H9 (cell line): ENCODE measurements around the gene DLG1. TPM values are rescaled to one million over a fixed set of nuclear protein-coding genes. Genes with fewer than 3 reads are reported as not detected.

ENCODE experiments used
- DNase-seq: peaks from one replicate; pipeline ENCODE4 v3.0.0-alpha.2; 2017
- H2AFZ ChIP-seq: one replicate; pipeline ENCODE4 v1.6.1; 2013; ENCODE audit warnings: mild to moderate bottlenecking, low read length, control low read depth, moderate library complexity
- H2AK5ac ChIP-seq: 2 replicates; pipeline ENCODE4 v1.6.1; 2013; ENCODE audit warnings: low read length, control low read depth, mixed read lengths; ENCODE audit not compliant: insufficient read length
- H2BK120ac ChIP-seq: one replicate; pipeline ENCODE4 v1.6.1; 2013; ENCODE audit warnings: low read depth, mild to moderate bottlenecking, low read length, control low read depth, inconsistent platforms; ENCODE audit not compliant: poor library complexity, severe bottlenecking
- H2BK12ac ChIP-seq: 2 replicates; pipeline ENCODE4 v1.6.1; 2013; ENCODE audit warnings: low read length, control low read depth, mixed read lengths, low read depth; ENCODE audit not compliant: insufficient read length
- H2BK15ac ChIP-seq: 2 replicates; pipeline ENCODE4 v1.6.1; 2013; ENCODE audit warnings: low read depth, low read length, control low read depth
- H2BK20ac ChIP-seq: one replicate; pipeline ENCODE4 v1.6.1; 2013; ENCODE audit warnings: low read depth, mild to moderate bottlenecking, low read length, control low read depth, inconsistent platforms; ENCODE audit not compliant: poor library complexity, severe bottlenecking
- H2BK5ac ChIP-seq: 2 replicates; pipeline ENCODE4 v1.6.1; 2013; ENCODE audit warnings: low read length, control low read depth, mixed read lengths; ENCODE audit not compliant: insufficient read length
- H3K14ac ChIP-seq: 2 replicates; pipeline ENCODE4 v1.6.1; 2013; ENCODE audit warnings: low read length, control low read depth; ENCODE audit not compliant: insufficient read depth
- H3K18ac ChIP-seq: 2 replicates; pipeline ENCODE4 v1.6.1; 2013; ENCODE audit warnings: low read depth, mild to moderate bottlenecking, mixed read lengths, low read length, control low read depth; ENCODE audit not compliant: insufficient read length
- H3K23ac ChIP-seq: 2 replicates; pipeline ENCODE4 v1.6.1; 2013; ENCODE audit warnings: low read length, control low read depth, mixed read lengths, low read depth; ENCODE audit not compliant: insufficient read length
- H3K23me2 ChIP-seq: 2 replicates; pipeline ENCODE4 v1.6.1; 2013; ENCODE audit warnings: low read depth, mild to moderate bottlenecking, mixed read lengths, low read length, control low read depth; ENCODE audit not compliant: insufficient read length, poor library complexity, severe bottlenecking
- H3K27ac ChIP-seq: 2 replicates; pipeline ENCODE4 v1.5.1; 2013; ENCODE audit warnings: low read length, control low read depth, mixed read lengths, low read depth; ENCODE audit not compliant: insufficient read length
- H3K27me3 ChIP-seq: 2 replicates; pipeline ENCODE4 v1.6.1; 2013; ENCODE audit warnings: low read length, control low read depth, inconsistent platforms; ENCODE audit not compliant: insufficient read depth
- H3K4ac ChIP-seq: 2 replicates; pipeline ENCODE4 v1.6.1; 2013; ENCODE audit warnings: low read depth, mild to moderate bottlenecking, control low read depth, inconsistent platforms, low read length, moderate library complexity
- H3K4me1 ChIP-seq: 2 replicates; pipeline ENCODE4 v1.6.1; 2013; ENCODE audit warnings: low read length, control low read depth, inconsistent platforms; ENCODE audit not compliant: insufficient read depth
- H3K4me2 ChIP-seq: 2 replicates; pipeline ENCODE4 v1.6.1; 2013; ENCODE audit warnings: low read length, control low read depth, mixed read lengths; ENCODE audit not compliant: insufficient read length, insufficient read depth
- H3K56ac ChIP-seq: 2 replicates; pipeline ENCODE4 v1.6.1; 2013; ENCODE audit warnings: low read depth, mild to moderate bottlenecking, mixed read lengths, low read length, control low read depth; ENCODE audit not compliant: insufficient read length
- H3K79me1 ChIP-seq: 2 replicates; pipeline ENCODE4 v1.6.1; 2013; ENCODE audit warnings: low read depth, mild to moderate bottlenecking, moderate library complexity, low read length, control low read depth, inconsistent platforms; ENCODE audit not compliant: insufficient read depth, poor library complexity, severe bottlenecking
- H3K79me2 ChIP-seq: 2 replicates; pipeline ENCODE4 v1.6.1; 2013; ENCODE audit warnings: low read length, control low read depth, inconsistent platforms; ENCODE audit not compliant: insufficient read depth
- H3K9ac ChIP-seq: 2 replicates; pipeline ENCODE4 v1.6.1; 2013; ENCODE audit warnings: low read length, control low read depth, mixed read lengths; ENCODE audit not compliant: insufficient read length; ENCODE audit errors: extremely low read depth
- H3K9me3 ChIP-seq: one replicate; pipeline ENCODE4 v1.6.1; 2013; ENCODE audit warnings: low read depth, low read length, inconsistent platforms; ENCODE audit not compliant: control insufficient read depth
- H3T11ph ChIP-seq: one replicate; pipeline ENCODE4 v1.6.1; 2013; ENCODE audit warnings: mild to moderate bottlenecking, low read length, control low read depth, inconsistent platforms
- H4K20me1 ChIP-seq: one replicate; pipeline ENCODE4 v1.6.1; 2013; ENCODE audit not compliant: control insufficient read depth, insufficient read length, insufficient read depth
- H4K5ac ChIP-seq: 2 replicates; pipeline ENCODE4 v1.6.1; 2013; ENCODE audit warnings: low read depth, mild to moderate bottlenecking, mixed read lengths, low read length, control low read depth; ENCODE audit not compliant: insufficient read length
- H4K8ac ChIP-seq: replicated peaks from 2 replicates; pipeline ENCODE4 v1.6.1; 2013; ENCODE audit warnings: low read length, control low read depth, mixed read lengths, low read depth; ENCODE audit not compliant: insufficient read length
- H4K91ac ChIP-seq: 2 replicates; pipeline ENCODE4 v1.6.1; 2013; ENCODE audit warnings: low read depth, mild to moderate bottlenecking, moderate library complexity, mixed read lengths, low read length, control low read depth; ENCODE audit not compliant: insufficient read length
- H3K27ac Mint-ChIP-seq, 3 experiments: 2 replicates in 2 of 3; 3 replicates in 1 of 3; pipeline ENCODE4 v1.8.0; 2020 to 2021; ENCODE audit warnings: mixed read lengths in 3 of 3, mild to moderate bottlenecking in 1 of 3, moderate library complexity in 1 of 3
- H3K27me3 Mint-ChIP-seq: 2 replicates; pipeline ENCODE4 v1.8.0; 2021; ENCODE audit warnings: low read depth, mild to moderate bottlenecking, moderate library complexity, mixed read lengths
- H3K36me3 Mint-ChIP-seq, 3 experiments: 2 replicates in 2 of 3; 3 replicates in 1 of 3; pipeline ENCODE4 v1.8.0; 2020 to 2021; ENCODE audit warnings: low read depth in 3 of 3, mixed read lengths in 3 of 3; ENCODE audit not compliant: insufficient read depth in 1 of 3
- H3K4me1 Mint-ChIP-seq, 2 experiments: 2 replicates each; pipeline ENCODE4 v1.8.0; 2020; ENCODE audit warnings: mixed read lengths in 2 of 2
- H3K4me3 Mint-ChIP-seq, 2 experiments: 2 replicates in 1 of 2; 3 replicates in 1 of 2; pipeline ENCODE4 v1.8.0; 2020 to 2021; ENCODE audit warnings: mild to moderate bottlenecking in 2 of 2, mixed read lengths in 2 of 2, moderate library complexity in 1 of 2
- H3K9me3 Mint-ChIP-seq, 2 experiments: 2 replicates in 1 of 2; 3 replicates in 1 of 2; pipeline ENCODE4 v1.8.0; 2020; ENCODE audit warnings: mild to moderate bottlenecking in 2 of 2, mixed read lengths in 2 of 2, moderate library complexity in 1 of 2
- CTCF ChIP-seq: fragments of 200-600 bp; sonication (generic); conservative IDR thresholded peaks from 3 replicates; pipeline ENCODE4 v1.8.0; 2021; ENCODE audit warnings: antibody characterized with exemption, mild to moderate bottlenecking
- WGBS: extraction: QIAGEN DNeasy Blood & Tissue Kit; methylation state at CpG from one replicate; pipeline ENCODE4 v1.1.7; 2013; ENCODE audit warnings: missing lambda C conversion rate, low lambda C conversion rate, mixed read lengths; ENCODE audit not compliant: insufficient read length; ENCODE audit errors: extremely low coverage; 5-methylcytosine and 5-hydroxymethylcytosine counted together
- total RNA-seq: library from RNA; stranded (reverse); gene quantifications from 2 replicates; pipeline ENCODE4 v1.2.1, GENCODE V29; 2021

DLG1 gene
- total RNA-seq, 1 experiment from 2014 or later = 84.1 TPM

- H2BK12ac ChIP-seq = no peak overlapping the region
- TF ChIP-seq CTCF = no peak
- H3T11ph ChIP-seq = no peak overlapping the region
- no peak overlapping the region for H4K8ac ChIP-seq
- H2BK5ac ChIP-seq = no peak overlapping the region
- peaks cover 0 to 2% of the 10 kb centered on the region in 2 experiments; a peak in 2 of 5 replicates for H3K9me3 Mint-ChIP-seq
- no peak overlapping the region for H3K18ac ChIP-seq
- no peaks in the 10 kb centered on the region for H3K79me1 ChIP-seq
- no peaks in the 10 kb centered on the region for H4K20me1 ChIP-seq
- no peak overlapping the region for H3K27ac Mint-ChIP-seq
- H3K27ac ChIP-seq = no peak overlapping the region
- H3K4me3 Mint-ChIP-seq = no peak overlapping the region
- H3K4me1 Mint-ChIP-seq = no peaks in the 10 kb centered on the region
- H3K23ac ChIP-seq = no peak overlapping the region
- DNase-seq = no peak
- no peak overlapping the region for H4K91ac ChIP-seq
- H3K14ac ChIP-seq = no peak overlapping the region
- no peaks in the 10 kb centered on the region for H3K27me3 Mint-ChIP-seq
- H3K4me2 ChIP-seq = no peak overlapping the region
- no peaks in the 10 kb centered on the region for H3K9me3 ChIP-seq
- no peak overlapping the region for H2AFZ ChIP-seq
- H2BK15ac ChIP-seq = no peak overlapping the region
- H2BK120ac ChIP-seq = no peak overlapping the region
- no peak overlapping the region for H3K56ac ChIP-seq
- H2BK20ac ChIP-seq = no peak overlapping the region
- H3K9ac ChIP-seq = no peak overlapping the region
- H3K79me2 ChIP-seq = no peaks in the 10 kb centered on the region
- H3K4ac ChIP-seq = no peak overlapping the region
- H3K27me3 ChIP-seq = no peaks in the 10 kb centered on the region
- H3K36me3 Mint-ChIP-seq = peaks cover 24 to 50% (median 43%) of the 10 kb centered on the region in 3 experiments; a peak in 6 of 7 replicates
- H2AK5ac ChIP-seq = no peak overlapping the region
- no CpG with 5 or more reads among the region's 3 CpGs for WGBS
- H4K5ac ChIP-seq = no peak overlapping the region
- no peaks in the 10 kb centered on the region for H3K23me2 ChIP-seq
- no peaks in the 10 kb centered on the region for H3K4me1 ChIP-seq
Measured at GRCh38 chr3:197136744-197137143, 161.7 kb downstream of the DLG1 start.
